HG02623 (cell line): ENCODE results near the gene PSTPIP1.

Experiments used
- ATAC-seq: cut with Tn5 transposase; IDR thresholded peaks from one replicate; pipeline ENCODE4 v1.9.1; 2021; ENCODE audit warnings: moderate library complexity; ENCODE audit not compliant: unreplicated experiment

Gene PSTPIP1

DNA sequence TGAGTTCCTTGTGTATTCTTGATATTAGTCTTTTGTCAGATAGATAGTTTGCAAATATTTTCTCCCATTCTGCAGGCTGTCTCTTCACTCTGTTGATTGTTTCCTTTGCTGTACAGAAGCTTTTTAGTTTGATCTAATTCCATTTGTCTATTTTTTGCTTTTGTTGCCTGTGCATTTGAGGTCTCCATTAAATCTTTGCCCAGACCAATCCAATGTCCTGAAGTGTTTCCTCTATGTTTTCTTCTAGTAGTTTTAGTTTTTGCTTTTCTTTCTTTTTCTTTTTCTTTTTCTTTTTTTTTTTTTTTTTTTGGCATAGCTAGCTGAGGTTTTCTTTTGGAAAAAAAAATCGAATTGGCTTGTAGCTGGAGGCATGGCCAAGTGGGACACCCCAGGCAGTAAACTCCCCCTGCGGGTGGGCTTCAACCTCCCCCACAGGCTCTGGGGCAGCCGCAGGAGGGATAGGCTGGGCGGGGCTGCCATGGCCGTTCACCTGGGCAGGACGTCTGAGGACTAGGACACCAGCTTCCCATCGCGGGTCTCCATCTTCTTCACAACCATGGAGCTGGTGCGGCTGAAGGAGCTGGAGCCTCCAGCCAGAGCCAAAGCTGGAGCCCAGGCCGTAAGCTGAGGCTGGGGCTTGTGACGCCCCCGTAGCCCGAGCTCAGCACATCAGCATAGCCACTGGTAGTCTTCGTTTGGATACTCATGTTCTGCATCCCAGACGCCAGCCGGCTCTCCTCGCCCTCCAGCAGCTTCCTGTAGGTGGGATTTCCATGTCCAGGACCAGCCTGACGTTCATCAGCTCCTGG lies 16.2 kb upstream of the PSTPIP1 start:
- no peak for ATAC-seq

GRCh38 chr15:76979331-76979925 lies 15.5 kb upstream of the PSTPIP1 start:
- no peak for ATAC-seq

DNA sequence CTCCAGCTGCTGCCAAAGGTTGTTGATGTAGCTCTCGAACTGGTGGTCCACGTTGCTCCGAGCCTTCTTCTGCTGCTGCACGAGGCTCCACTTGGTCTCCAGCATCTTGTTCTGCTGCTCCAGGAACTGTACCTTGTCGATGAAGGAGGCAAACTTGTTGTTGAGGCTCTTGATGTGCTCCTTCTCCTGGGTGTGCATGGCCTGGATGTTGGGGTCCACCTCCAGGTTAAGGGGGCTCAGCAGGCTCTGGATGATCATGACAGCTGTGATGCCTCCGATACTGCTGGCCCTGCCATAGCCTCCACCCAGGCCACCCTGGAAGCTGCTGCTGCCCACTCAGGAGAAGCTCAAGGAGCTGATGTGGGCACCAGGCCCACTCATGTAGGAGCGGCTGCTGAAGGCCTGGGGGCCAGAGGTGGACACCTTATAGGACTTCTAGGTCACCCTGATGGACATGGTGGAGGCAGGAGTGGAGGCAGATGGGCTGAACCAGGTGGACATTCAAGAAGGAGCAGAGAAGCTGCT lies 14.9 kb upstream of the PSTPIP1 start:
- ATAC-seq, result no peak

- ATAC-seq, result no peak
Measured at GRCh38 chr15:76982356-76982755, 12.6 kb upstream of the PSTPIP1 start.

DNA sequence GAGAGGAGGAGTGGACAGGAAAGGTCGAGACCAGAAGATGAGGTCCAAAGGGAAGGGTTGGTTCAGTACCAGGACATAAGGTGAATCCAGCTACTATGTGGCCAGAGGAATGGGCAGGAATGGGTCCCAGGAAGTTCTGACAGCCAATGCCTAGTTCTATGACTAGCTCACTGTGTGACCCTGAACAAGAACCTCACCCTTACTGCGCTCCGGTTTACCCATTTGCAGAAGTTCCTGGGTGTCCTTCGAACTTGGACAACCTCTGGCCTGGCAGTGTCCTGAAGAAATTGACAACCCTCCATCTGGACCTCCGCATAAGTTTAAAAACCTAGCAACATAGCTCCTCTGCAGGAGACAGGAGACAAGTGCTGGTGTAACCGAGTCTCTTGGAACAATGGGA lies 12.2 kb upstream of the PSTPIP1 start:
- ATAC-seq, result no peak

GRCh38 chr15:76983590-76984375 lies 11.1 kb upstream of the PSTPIP1 start:
- ATAC-seq, result no peak

GRCh38 chr15:76986743-76987142 lies 8.2 kb upstream of the PSTPIP1 start:
- ATAC-seq, result no peak

GRCh38 chr15:76987276-76987675 lies 7.7 kb upstream of the PSTPIP1 start:
- ATAC-seq, result no peak

- peak; percentile 53 for ATAC-seq
Measured at GRCh38 chr15:76987896-76988860, 6.7 kb upstream of the PSTPIP1 start.

DNA sequence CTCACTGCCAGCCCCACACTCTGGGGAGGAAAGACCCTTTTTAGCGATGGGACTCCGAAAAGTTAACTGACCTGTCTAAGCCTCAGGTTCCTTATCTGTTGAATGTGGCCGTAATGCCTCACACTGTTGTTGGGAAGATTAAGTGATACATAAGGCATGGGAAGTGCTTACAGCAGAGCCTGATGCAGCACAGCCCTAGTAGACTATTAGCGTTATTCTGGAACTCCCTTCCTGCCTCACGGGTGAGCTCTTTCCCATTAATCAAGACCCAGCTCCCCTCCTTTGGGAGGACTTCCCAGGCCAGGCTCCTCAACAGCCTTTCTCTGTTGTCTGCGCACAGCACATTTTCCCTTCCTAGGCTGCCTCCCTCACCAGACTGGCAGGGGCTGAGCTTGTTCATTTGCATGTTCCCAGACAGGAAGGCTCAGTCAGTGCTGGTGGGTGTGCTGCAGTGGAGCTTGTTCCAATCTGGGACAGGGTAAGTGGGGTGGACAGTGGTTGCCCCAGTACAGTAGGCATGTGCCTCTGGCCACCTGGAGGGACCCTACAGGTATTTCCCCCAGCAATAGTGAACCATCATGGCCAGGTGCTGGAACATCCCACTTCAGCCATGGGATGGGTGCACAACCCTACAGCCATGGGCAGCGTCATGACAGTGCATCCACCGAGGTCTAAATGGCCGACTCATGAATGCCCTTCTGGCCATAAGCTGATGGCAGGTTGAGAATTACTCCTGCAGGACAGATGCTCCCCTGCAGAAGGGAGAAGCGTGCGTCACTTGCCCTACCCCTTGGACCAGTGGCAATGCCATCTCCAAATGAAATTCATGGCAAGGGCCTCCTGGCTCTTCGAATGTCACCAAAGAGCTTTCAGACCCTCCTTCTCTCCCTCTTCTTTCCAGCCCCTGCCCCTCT lies 5.8 kb upstream of the PSTPIP1 start:
- no peak for ATAC-seq

DNA sequence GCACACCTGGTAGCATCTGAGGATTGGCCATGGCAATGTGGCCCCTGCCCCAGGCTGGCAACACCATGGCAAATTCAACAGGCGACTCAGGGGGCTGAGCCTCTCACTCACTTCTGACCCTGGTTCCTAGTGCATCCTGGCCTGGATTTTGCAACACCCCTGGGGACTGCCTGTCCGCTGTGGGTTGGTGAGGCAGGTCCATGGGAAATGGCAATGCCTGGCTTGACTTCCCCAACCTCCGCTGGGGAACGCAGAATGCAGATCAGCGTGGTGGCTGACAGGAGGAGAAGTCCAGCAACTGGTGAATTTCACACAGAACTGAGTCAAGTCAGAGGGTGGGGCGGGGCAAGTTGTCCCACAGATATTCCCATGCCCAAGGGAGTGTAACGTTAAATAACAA lies 3.9 kb upstream of the PSTPIP1 start:
- ATAC-seq, result no peak

- no peak for ATAC-seq
Measured at GRCh38 chr15:76991741-76992645, 2.9 kb upstream of the PSTPIP1 start.

GRCh38 chr15:76993114-76993725 lies 1.7 kb upstream of the PSTPIP1 start:
- no peak for ATAC-seq

DNA sequence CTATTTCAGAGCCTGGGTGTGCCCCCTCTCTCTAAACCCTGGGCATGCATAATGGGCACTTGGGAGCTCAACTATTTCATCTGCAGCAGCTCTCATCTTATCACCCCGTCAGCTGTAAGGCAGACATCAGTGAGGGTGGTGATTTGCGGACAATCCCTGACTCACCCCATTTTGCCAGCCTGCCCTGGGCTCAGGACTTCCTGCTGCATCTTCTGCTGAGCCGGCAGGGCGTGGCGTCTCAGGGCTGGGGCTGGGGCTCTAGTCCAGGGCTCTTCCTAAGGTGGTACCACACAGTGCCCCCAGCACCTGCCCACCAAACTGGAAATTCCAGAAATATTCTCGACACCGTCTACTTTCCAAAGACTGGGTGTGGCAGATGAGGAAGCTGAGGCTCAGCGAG lies 925 bp upstream of the PSTPIP1 start:
- ATAC-seq, result no peak

GRCh38 chr15:76994496-76994895 lies 430 bp upstream of the PSTPIP1 start:
- no peak for ATAC-seq

DNA sequence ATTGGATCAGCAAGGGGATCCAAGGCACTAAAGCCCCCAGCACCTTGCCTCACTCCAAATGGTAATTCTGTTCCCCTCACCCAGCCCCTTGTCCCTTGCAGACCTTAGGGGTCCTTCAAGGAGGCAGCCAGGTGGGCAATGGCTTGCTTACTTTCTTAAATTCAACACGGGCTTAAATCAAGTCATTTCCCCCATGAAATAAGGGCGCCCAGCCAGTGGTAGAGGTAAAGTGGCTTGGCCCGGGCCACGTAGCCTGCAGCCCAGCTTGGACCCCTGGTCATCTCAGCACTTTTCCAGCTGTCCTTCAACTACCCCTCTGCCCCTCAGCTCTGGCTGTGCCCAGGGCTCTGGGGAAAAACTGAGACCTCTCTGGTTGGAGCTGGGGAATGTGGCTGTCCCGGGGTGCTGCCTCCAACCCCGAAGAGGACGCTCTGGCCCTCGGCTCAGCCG lies 1.2 kb downstream of the PSTPIP1 start:
- no peak for ATAC-seq

- no peak for ATAC-seq
Measured at GRCh38 chr15:76996526-76997401, 1.8 kb downstream of the PSTPIP1 start.
